Activated CD8-positive, alpha-beta T cell treated with anti-CD3 and anti-CD28 coated beads for 36 hours (primary cell): ENCODE measurements around the gene DNAL1. TPM values are rescaled to one million over a fixed set of nuclear protein-coding genes. Genes with fewer than 3 reads are reported as not detected.

Experiments
- ATAC-seq: fragments of 200-7000 bp; cut with Tn5 transposase; one replicate; pipeline ENCODE4 v1.10.0; 2021; ENCODE audit warnings: mild to moderate bottlenecking, moderate library complexity
- CTCF ChIA-PET: fragments of 350-600 bp; sonication (Branson Sonifier 250); formaldehyde crosslinking; loops from one replicate; lab custom pipeline; 2021; ENCODE audit warnings: antibody characterized with exemption; lab: Charles Lee
- POLR2A ChIA-PET: fragments of 350-600 bp; sonication (Branson Sonifier 250); formaldehyde crosslinking; loops from one replicate; lab custom pipeline; 2021; ENCODE audit warnings: antibody characterized with exemption; lab: Charles Lee
- DNase-seq: peaks from one replicate; pipeline ENCODE4 v3.0.0-alpha.2; 2020
- H3K27ac Mint-ChIP-seq: one replicate; pipeline ENCODE4 v1.8.0; 2021; ENCODE audit warnings: mild to moderate bottlenecking, mixed read lengths
- H3K27me3 Mint-ChIP-seq: one replicate; pipeline ENCODE4 v1.8.0; 2021; ENCODE audit warnings: mixed read lengths
- H3K36me3 Mint-ChIP-seq: one replicate; pipeline ENCODE4 v1.8.0; 2021; ENCODE audit warnings: low read depth, mixed read lengths
- H3K4me1 Mint-ChIP-seq: one replicate; pipeline ENCODE4 v1.8.0; 2021; ENCODE audit warnings: low read depth, mixed read lengths
- H3K4me3 Mint-ChIP-seq: one replicate; pipeline ENCODE4 v1.8.0; 2021; ENCODE audit warnings: mild to moderate bottlenecking, moderate library complexity, mixed read lengths
- H3K9me3 Mint-ChIP-seq: one replicate; pipeline ENCODE4 v1.8.0; 2021; ENCODE audit warnings: mixed read lengths
- intact Hi-C: fragments of 100-400 bp; cut with micrococcal nuclease; formaldehyde crosslinking; loops from one replicate; pipeline ENCODE4 v1.10.0; 2022
- total RNA-seq, 2 experiments: library from RNA; stranded (reverse); gene quantifications; one replicate each; pipeline ENCODE4 v1.2.3, GENCODE V29; 2021
- TF ChIP-seq, protein P1 (sequence below): fragments of 200-600 bp; IDR thresholded peaks from one replicate; pipeline ENCODE4 v1.8.0; 2022; ENCODE audit warnings: antibody characterized with exemption, mild to moderate bottlenecking

The DNAL1 gene
- total RNA-seq, 2 experiments from 2014 or later: 4.8 to 5.9 TPM

DNA sequence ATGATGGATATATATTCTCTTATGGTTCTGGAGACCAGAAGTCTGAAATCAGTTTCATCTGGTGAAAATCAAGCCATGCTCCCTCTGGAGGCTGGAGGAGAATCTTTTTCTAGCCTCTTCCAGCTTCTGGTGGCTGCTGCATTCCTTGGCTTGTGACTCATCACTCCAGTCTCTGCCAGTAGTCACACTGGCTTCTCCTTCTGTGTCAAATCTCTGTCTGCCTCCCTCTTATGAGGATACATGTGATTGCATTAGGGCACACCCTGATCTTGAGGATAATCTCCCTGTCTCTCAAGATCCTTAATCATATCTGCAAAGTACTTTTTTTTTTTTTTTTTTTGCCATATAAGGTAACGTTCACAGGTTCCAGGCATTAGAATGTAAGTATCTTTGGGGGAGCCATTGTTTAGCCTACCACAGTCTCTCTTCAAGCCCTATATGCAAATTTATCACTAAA is 17.7 kb downstream of the DNAL1 start:
- CTCF ChIA-PET: interaction anchor here (1.1 to 1.4 kb wide), 2 partner anchors 11 to 29 kb away, joined by 3 read pairs; no protein-coding TSS in a partner anchor
- TF ChIP-seq, protein P1, sequence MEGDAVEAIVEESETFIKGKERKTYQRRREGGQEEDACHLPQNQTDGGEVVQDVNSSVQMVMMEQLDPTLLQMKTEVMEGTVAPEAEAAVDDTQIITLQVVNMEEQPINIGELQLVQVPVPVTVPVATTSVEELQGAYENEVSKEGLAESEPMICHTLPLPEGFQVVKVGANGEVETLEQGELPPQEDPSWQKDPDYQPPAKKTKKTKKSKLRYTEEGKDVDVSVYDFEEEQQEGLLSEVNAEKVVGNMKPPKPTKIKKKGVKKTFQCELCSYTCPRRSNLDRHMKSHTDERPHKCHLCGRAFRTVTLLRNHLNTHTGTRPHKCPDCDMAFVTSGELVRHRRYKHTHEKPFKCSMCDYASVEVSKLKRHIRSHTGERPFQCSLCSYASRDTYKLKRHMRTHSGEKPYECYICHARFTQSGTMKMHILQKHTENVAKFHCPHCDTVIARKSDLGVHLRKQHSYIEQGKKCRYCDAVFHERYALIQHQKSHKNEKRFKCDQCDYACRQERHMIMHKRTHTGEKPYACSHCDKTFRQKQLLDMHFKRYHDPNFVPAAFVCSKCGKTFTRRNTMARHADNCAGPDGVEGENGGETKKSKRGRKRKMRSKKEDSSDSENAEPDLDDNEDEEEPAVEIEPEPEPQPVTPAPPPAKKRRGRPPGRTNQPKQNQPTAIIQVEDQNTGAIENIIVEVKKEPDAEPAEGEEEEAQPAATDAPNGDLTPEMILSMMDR: no peak
- Mint-ChIP-seq H3K4me1 (peaks cover 2% of the 10 kb centered on the region), H3K36me3 (no peaks in the 10 kb centered on the region), H3K9me3 (no peaks in the 10 kb centered on the region), H3K27me3 (no peaks in the 10 kb centered on the region), H3K27ac (no peak overlapping the region), H3K4me3 (no peak overlapping the region)
- DNase-seq (no peak), ATAC-seq (no peak)
- intact Hi-C loops: no loop called here
- POLR2A ChIA-PET: no interaction called here

DNA sequence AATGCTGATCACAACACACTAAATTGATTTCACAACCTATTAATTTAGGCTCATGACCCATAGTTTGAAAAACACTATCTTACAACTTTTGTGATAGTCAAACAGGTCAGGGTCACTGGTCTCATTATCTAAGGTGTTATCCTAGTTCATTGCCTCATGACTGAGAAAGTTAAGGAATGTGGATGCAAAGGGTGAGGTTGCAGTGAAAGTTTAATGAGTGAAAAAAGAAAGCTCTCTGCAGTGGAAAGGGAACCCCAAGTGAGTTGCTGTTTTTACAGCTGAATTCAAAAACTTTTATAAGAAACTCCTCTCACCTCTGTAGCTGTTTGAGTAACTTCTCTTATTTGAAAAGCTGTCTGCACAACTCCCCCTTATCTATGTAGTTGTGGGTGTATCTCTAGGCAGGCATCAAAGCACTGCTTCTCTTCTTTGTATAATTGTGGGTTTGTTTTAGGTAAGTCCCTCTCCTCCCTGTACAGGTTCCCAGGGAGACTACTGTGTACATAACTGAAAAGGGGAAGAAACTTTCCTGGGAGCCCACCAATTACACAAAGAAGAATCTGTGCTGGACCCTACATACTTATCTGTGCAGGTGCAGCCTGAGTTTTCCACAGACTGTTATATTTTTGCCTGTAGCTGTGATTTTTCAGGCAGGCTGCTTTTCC is 18.9 kb downstream of the DNAL1 start:
- Mint-ChIP-seq H3K27me3 (no peaks in the 10 kb centered on the region), H3K9me3 (no peaks in the 10 kb centered on the region), H3K27ac (no peak overlapping the region), H3K36me3 (no peaks in the 10 kb centered on the region), H3K4me3 (no peak overlapping the region), H3K4me1 (peaks cover 2% of the 10 kb centered on the region)
- intact Hi-C loops: no loop called here
- ATAC-seq: no peak
- ChIA-PET POLR2A (no interaction called here), CTCF (interaction anchor here (1.1 to 1.9 kb wide), 3 partner anchors 8 to 14 kb away, joined by 3 read pairs; no protein-coding TSS in a partner anchor)
- DNase-seq: no peak
- TF ChIP-seq, protein P1: no peak

DNA sequence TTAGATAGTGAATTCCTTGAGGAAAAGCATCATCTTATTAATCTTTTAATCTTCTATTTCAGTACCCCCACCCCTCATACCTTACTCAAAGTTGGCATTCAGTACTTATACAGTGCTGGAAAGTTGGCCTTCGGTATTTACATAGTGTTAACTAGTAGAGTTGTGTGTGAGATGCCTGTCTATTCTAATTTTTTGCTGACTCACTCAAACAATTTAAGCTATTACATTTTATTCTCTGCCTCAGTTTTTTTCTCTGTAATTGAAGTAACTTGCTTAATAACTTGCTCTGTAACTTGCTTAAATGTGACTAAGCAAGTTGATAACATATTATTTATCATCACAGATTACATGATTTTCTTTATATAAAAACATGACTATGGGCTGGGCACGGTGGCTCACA is 20.3 kb downstream of the DNAL1 start:
- H3K36me3 Mint-ChIP-seq: no peaks in the 10 kb centered on the region
- ATAC-seq: no peak
- H3K27me3 Mint-ChIP-seq: no peaks in the 10 kb centered on the region
- intact Hi-C loops: no loop called here
- H3K4me1 Mint-ChIP-seq: peaks cover 2% of the 10 kb centered on the region
- POLR2A ChIA-PET: no interaction called here
- CTCF ChIA-PET: no interaction called here
- H3K9me3 Mint-ChIP-seq: no peaks in the 10 kb centered on the region
- H3K4me3 Mint-ChIP-seq: no peak overlapping the region
- no peak overlapping the region for H3K27ac Mint-ChIP-seq
- TF ChIP-seq, protein P1: no peak
- DNase-seq: no peak

DNA sequence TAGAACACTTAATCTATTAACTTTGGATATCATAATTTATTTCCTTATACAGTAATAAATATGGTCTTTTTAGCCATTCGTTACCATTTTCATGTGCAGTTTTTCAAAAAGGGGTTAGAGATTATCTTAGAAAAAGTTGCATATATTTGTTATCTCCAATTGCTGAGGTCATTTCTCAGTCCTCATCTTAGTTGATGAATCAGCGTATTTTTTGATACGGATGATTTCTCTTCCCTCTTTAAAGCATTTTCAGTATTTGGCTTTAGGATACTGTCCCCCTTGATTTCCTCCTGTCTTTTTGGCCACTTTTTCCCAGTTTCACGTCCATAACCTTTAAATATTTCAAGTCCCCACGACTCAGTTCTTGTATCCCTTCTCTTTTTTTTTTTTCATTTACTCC is 21.8 kb downstream of the DNAL1 start:
- no peaks in the 10 kb centered on the region for H3K27me3 Mint-ChIP-seq
- no peaks in the 10 kb centered on the region for H3K9me3 Mint-ChIP-seq
- DNase-seq (no peak), ATAC-seq (no peak)
- H3K4me1 Mint-ChIP-seq: peaks cover 2% of the 10 kb centered on the region
- CTCF ChIA-PET: no interaction called here
- TF ChIP-seq, protein P1: no peak
- POLR2A ChIA-PET: no interaction called here
- H3K36me3 Mint-ChIP-seq: no peaks in the 10 kb centered on the region
- H3K27ac Mint-ChIP-seq: no peak overlapping the region
- H3K4me3 Mint-ChIP-seq: no peak overlapping the region
- intact Hi-C loops: no loop called here

DNA sequence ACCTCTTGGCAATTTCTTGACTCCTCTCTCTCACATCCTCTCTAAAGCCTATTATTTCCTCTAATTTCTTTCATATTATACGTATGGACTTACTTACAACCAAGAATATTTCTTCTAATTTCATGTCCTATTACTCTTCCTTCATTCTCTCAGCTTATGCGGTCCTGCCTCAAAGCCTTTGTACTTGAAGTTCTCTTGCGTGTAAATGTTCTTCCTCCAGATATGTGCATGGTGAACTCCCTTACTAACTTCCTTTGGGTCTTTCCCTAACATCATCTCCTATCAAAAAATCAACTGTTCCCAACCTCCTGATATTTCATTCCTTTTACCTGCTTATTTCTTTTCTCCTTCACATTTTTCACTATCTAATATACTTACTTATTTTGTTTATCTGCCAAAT is 23.1 kb downstream of the DNAL1 start:
- TF ChIP-seq, protein P1: no peak
- Mint-ChIP-seq H3K27me3 (no peaks in the 10 kb centered on the region), H3K36me3 (no peaks in the 10 kb centered on the region), H3K4me1 (peaks cover 2% of the 10 kb centered on the region), H3K4me3 (no peak overlapping the region), H3K9me3 (no peaks in the 10 kb centered on the region), H3K27ac (no peak overlapping the region)
- intact Hi-C loops: no loop called here
- ChIA-PET CTCF (interaction anchor here (1.2 kb wide), 1 partner anchor 97 kb away, joined by 3 read pairs; no protein-coding TSS in a partner anchor), POLR2A (interaction anchor here (1.2 kb wide), 1 partner anchor 9 kb away, joined by 3 read pairs; no protein-coding TSS in a partner anchor)
- no peak for DNase-seq
- no peak for ATAC-seq
